ENCODE results near the gene GFER.
"Not testable (repeated sequence)": the region's sequence is repeated elsewhere in the genome, so short reads cannot be mapped to it uniquely, and the experiment has no call there.

Gene GFER

DNA sequence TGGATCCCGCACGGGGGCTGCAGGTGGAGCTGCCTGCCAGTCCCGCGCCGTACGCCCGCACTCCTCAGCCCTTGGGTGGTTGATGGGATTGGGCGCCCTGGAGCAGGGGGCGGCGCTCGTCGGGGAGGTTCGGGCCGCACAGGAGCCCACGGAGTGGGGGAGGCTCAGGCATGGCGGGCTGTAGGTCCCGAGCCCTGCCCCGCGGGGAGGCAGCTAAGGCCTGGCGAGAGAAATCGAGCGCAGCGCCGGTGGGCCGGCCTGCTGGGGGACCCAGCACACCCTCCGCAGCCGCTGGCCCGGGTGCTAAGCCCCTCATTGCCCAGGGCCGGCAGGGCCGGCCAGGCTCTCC lies 25.9 kb upstream of the GFER start:
- DNase-seq = not testable (repeated sequence)

DNA sequence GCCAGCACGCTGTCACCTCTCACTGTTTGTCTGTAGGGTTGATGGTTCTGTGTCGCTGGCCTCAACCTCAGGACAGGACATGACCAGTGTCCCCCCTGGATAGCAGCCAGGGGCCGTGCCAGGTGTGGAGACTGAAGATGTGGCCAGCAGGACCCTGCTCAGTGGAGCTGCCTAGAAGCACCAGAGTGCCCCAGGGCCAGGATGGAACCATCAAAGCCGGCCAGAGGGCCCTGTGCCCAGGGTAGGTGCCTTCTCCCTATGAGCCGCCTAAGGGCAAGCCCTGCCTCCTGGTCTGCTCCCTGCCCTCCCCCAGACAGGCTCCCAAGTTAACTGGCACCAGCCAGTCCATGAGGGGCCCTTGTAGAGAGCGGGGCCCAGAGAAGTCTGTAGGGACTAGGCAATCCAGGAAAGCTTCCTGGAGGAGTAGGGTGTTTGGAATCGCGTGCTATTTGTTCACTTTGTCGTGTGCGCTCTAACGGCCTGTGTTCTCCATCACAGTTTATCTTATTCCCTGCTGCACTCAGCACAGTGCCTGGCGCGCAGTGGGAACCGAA lies 25.2 kb upstream of the GFER start:
- no peak for DNase-seq

DNA sequence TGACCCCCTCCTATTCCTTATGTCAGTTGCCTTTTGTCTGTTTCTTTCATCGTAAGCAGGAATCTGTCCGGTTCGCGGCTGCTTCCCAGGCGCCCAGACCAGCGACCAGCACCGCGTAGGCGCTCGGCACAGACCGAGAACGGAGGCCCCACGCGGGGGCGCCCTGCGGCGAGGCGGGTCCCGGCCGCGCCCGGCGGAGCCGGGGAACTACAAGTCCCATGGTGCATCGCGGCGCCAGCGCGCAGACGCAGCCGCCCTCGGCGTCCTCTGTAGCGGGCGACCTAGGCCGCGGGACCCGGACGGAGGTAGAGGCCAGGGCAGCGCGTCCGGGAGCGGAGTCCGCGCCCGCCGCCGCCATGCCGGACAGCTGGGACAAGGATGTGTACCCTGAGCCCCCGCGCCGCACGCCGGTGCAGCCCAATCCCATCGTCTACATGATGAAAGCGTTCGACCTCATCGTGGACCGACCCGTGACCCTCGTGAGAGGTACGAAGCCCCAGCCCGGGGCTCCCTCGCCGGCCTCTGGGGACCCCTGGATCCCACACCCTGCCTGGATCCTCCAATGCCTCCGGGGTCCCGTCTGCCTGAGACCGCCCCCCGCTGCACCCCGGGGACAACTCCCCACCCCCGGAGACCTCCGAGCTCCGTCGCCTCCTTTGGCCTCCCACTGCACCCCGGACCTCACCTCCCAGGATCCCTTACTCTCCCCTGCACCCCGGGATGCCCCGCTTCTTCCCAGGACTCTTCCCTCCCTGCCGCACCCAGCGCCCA lies 24.5 kb upstream of the GFER start, which contains the start of gene NDUFB10:
TSS of gene NDUFB10 (plus strand) at position 270 of the 771 bp plus-strand sequence. CDS start at position 357, 87 bp downstream.
- peak; percentile 87 to 95 for DNase-seq

DNA sequence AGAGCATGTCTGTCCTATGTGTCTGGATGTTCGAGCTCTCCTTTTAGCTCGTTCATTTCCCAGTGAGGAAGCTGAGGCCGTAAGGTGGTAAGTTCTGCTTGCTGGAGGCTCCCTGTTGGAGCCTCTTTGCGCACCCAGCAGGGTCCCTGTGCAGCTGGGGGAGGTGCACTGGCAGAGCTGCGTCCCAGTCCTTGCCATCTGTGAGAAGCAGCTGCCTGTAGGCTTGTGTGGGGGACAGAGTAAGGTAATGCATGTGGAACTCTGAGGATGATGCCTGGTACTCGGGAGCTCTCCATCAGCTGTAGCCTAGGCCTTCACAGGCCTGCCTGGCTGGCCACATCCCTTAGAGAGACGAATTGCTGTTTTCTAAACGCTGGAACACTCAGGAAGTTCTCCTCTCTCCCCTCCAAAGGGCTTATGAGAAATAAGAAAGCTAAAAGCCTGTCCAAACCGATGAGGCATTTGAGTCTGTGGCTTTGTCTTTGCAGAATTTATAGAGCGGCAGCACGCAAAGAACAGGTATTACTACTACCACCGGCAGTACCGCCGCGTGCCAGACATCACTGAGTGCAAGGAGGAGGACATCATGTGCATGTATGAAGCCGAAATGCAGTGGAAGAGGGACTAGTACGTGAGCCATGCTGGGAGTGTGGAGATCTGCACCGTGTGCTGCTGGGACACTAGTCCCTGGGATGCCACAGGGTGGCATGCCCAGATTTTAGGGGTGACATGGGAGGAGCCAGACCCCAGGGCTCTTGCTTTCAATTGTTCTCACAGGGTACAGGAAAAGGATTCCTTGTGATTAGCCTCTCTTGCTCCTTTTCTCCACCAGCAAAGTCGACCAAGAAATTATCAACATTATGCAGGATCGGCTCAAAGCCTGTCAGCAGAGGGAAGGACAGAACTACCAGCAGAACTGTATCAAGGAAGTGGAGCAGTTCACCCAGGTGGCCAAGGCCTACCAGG lies 23.0 kb upstream of the GFER start:
- peak; percentile 30 to 50 for DNase-seq

DNA sequence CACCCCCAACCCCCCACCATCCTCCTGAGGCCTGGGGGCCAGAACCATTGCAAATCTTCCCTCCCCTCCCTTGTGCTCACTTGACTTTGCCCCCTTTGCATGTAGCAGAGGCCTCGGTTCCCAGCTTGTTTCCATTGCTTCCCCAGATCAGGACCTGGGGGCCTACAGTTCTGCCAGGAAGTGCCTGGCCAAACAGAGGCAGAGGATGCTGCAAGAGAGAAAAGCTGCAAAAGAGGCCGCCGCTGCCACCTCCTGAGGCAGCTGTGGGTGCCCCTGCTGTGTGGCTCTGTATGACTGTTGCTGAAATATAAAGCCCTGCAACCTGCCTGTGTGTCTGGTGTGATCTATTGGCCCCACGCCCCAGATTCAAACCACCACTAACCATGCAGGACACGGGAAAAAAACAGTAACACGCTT lies 22.3 kb upstream of the GFER start:
- DNase-seq = no peak

DNA sequence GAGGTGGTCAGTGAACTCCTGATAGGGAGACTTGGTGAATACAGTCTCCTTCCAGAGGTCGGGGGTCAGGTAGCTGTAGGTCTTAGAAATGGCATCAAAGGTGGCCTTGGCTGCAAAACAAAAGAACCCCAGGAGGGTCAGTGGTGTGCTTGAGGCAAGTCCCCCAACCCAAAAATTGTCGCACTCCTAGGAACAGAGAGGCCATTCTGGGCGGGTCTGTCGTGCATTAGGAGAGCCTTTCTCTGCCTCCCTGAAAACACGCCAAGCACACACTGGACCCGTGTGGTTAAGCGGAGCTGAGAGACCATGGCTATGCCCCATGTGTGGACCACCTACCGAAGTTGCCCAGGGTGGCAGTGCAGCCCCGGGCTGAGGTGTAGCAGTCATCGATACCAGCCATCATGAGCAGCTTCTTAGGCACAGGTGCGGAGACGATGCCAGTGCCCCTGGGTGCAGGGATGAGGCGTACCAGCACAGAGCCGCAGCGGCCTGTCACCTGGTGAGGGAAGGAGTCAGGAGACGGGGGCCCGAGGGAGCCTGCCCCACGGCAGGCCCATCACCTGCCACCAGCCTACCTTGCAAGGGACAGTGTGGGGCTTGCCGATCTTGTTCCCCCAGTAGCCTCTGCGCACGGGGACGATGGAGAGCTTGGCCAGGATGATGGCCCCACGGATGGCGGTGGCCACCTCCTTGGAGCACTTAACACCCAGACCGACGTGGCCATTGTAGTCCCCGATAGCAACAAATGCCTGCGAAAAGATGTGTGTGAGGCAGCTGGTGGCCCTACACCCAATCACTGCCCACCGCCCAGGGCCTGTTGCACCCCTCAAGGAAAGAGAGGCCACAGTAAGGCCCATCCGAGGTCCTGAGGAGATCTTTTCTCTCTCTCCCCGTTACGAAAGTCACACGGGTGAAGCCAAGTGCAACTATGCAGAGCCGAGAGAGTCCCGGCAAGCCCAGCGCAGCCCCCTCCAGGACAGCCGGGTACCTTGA lies 21.5 kb upstream of the GFER start:
- DNase-seq = not testable (repeated sequence)

DNA sequence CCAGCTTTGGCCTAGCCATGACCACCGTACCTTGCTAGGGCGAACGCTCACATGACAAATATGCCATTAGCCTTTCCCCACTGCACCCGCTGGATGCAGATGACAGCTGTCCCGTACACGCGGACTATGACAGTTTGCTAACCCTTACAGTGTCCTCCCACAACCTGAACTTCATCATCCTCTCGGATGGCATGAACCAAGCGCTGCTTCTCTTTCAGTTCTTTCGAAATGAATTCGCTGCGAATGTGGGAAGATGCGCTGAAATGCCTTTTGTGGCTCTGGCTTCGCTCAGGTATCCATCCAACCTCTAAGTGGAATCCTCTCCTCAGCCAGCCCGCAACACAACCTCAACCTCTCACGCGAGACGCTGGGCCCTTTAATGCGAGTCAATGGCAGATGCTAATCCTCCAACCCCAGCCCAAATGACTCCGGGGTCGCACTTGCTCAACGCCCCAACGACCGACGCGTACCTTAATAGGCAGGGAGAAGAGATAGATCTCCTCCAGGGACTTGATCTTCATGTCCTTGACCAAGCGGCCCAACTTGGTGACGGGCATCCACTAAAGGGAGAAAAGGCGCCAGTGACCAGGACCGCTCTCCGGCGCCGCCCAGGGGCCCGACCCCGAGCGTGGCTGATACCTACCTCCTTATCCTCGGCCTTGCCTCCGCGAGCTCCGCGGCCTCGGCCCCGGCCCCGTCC lies 20.0 kb upstream of the GFER start:
- DNase-seq = peak; percentile 33 to 45

DNA sequence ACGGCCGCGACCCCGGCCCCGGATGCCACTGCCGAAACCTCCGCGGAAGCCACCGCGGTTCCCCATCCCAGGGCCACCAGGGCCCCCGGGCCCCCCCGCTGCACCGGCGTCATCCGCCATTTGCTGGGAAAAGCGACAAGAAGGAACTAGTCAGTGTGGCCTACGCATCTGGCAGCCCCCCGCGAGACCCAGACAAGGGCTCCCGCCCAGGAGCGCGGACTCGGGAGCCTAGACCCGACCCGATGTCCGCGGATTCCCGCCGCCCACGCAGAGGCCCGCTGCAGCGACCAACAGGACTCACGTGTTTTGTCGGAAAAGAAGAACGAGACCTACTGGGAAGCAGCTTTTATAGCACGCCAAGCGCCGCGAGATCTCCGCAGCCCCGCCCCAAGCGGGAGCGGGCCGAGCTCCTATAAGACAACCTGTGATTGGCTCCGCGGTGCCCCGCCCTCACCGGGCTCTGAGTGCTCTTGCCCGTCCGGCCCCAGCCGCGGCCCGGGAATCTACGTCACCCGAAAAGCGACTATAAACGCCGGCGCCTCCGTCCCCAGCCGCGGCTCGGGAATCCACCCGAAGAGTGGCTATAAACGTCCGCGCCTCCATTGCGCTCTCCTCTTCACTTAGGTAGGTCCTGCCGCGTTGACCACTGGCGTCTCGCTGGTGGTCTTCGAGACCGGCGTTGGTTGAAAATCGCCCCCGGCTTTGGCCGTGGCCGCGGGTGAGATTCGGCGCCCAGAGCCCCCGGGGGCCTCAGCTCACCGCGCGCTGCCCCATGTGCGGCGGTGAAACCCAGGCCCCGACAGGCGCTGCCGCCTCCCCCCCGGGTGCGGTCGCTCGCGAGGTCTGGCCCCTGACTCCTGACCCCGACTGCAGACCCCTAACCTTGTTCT lies 19.2 kb upstream of the GFER start, which contains the start of gene RPS2:
TSS of gene RPS2 (minus strand) at position 321 of the 890 bp plus-strand sequence. CDS start at position 120, 201 bp downstream.
- peak; percentile 96 to 97 for DNase-seq

DNA sequence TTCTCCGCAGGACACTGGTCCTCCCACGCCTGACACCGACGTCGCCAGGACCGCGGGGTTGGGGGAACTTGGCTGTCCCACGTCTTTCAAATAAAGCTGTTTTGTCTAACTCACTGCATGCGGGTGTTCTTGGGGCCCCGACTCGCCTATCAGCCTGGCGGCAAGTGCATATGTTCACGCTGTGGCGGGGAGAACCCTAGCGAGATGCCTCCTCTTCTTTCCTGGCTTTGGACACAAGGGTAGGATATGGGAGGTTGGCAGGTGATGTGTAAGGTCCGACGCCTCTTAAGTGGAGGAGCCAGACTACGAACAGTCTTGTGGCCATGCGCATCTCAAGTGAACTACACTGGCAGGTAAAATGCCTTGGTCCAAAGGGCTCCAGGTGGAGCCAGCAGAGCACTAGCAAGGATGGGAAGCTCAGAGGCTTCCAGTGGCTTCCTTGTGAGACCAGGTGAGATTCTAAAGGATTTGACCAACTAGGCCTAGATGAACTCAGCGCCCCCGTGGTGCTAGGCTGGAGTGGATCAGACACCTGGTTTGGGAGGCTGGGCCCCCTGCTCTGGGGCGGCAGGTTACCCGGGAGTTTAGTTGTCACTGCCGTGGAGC lies 18.5 kb upstream of the GFER start:
- DNase-seq = no peak

DNA sequence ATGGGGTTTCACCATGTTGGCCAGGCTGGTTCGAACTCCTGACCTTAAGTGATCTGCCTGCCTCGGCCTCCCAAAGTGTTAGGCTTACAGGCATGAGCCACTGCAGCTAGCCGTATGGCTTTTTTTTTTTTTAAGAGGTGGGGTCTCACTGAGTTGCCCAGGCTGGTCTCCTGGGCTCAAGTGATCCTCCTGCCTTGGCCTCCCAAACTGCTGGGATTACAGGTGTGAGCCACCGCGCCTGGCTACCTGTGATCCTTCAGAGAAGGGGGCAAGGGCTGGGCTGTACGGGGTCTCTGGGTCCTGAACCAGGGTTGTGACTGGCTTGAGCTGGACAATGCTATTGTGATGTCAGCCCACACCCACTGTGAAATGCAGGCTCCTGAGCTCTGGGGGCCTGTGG lies 17.5 kb upstream of the GFER start, which contains the start of gene RNF151:
TSS of gene RNF151 (plus strand) at position 397 of the 400 bp plus-strand sequence. CDS start 26 bp downstream, outside the sequence.
- no peak for DNase-seq

DNA sequence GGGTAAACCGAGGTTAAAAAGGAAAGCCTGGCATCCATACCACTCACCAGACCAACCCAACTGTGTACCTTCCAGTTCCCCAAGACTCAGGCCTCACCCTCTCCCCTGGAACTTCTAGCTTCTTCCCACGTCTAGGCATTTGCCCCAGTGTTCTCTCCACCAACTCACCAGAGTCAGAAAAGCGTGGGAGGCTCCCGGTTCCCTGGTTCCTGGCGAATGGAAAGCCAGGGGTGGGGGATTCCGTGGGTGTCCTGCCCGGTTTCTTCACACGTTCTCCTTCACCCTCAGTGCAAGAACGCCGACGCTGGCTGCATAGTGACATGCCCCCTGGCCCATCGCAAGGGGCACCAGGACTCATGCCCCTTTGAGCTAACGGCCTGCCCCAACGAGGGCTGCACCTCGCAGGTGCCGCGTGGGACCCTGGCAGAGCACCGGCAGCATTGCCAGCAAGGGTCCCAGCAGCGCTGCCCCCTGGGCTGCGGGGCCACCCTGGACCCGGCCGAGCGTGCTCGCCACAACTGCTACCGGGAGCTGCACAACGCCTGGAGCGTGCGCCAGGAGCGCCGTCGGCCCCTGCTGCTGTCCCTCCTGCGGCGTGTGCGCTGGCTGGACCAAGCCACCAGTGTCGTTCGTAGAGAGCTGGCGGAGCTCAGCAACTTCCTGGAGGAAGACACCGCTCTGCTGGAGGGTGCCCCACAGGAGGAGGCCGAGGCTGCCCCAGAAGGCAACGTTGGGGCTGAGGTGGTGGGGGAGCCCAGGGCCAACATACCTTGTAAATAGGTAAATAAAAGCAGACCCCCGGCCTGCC lies 15.6 kb upstream of the GFER start:
- no peak for DNase-seq

DNA sequence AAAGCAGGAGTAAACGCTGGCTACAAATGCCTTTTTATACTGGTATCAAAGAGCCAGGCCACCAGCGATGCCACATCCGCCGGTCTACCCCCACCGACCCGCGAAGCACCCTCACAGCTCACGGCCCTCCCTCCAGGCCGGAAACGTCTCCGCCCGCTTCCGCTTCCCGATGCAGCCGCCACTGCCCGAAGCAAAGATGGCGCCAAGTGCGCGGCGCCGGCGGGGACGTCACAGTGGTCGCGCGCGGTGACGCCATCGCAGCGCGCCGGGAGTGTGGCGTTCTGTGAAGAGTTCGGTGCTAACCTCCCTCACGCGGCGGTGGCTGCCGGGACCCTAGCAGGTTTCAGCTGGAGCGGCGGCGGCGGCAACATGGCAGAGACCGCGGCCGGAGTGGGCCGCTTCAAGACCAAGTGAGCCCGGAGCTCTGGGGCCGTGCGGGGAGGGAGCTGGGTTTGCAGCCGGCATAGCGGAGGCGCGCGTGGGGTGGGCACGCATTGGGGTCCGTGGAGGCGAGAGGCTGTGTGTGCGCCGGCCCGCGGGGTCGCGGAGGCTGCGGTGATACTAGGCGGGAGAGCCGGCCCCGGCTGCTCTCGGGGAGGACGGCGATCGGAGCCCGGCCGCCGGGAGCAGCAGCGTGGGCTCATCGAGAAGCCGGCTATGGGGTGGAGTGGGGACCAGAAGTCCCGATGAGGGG lies 12.1 kb upstream of the GFER start, which contains the start of gene TBL3:
TSS of gene TBL3 (plus strand) at position 258 of the 694 bp plus-strand sequence. CDS start at position 370, 112 bp downstream.
- DNase-seq = peak; percentile 95

DNA sequence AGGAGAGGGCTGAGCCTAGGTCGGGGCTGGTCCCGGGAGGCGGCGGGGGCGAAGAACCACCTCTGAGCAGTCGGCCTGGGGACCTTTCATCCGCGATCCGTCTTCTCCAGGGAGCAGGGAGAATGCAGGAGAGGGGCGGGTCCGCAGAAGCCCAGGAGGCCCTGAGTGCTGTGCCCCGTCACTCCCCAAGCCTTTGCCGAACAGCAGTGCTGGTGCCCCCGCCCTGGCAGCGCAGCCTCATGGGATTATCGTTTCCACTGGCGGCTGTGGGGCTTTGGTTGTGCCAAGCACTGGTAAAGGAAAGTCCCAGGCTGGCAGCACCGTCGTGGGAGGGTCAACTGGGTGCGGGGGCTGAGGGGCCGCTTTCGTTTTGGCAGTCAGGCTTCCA lies 11.5 kb upstream of the GFER start:
- no peak for DNase-seq

DNA sequence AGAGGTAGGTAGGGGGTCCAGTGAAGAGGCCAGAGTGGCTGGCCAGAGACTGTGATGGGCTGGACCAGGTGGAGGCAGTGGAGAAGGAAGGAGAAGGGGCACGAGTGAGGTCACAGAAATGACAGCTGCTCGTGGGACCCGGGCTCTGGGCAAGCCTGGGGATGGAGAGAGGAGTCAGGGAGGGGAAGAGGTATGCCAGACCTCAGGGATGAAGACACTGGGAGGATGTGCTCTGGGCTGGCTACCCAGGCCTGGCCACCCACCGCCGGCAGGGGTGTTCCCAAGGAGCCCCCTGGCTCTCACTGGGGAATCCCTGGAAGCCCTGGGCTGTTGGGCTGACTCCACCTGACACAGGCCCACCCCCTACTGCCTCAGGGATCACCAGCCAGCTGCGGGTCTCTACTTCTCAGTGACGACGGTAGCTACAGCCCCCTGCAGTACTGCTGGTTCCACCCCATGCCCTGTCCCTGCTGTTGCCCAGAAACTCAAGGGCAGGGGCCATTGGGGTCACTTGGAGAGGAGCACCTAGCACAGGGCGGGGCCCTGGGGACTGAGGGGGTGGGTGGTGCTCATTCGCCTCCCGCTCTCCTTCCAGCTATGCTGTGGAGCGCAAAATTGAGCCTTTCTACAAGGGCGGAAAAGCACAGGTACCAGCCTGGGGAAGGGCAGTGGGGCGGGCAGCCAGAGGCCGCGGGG lies 10.4 kb upstream of the GFER start:
- no peak for DNase-seq

DNA sequence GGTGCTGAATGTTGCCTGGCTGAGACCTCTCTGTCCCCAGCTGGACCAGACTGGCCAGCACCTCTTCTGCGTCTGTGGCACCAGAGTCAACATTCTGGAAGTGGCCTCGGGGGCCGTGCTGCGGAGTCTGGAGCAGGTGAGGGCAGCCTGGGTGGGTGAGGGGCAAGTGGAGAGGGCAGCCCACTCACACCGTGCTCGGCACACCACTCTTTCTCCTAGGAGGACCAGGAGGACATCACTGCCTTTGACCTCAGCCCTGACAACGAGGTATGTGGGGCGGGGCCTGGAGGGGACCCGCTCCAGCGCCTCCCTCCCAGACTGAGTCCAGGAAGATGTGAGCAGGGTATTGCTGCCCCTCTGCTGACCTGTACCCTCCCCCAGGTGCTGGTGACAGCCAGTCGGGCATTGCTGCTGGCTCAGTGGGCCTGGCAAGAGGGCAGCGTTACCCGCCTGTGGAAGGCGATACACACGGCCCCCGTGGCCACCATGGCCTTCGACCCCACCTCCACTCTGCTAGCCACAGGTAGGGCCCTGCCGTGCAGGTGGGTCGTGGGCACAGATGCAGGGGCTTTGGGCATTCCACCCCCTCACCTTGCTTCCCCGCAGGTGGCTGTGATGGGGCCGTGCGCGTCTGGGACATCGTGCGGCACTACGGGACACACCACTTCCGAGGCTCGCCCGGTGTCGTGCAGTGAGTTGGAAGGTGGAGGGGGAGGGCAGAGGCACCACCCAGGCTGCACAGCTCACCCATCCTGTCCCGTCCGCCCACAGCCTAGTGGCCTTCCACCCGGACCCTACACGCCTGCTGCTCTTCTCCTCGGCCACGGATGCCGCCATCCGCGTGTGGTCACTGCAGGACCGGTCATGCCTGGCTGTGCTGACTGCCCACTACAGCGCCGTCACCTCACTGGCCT lies 9.6 kb upstream of the GFER start:
- no peak for DNase-seq

Measured in stimulated activated CD4-positive, alpha-beta T cell treated with anti-CD3 and anti-CD28 coated beads, Interleukin-4, amount 100 ng/mL, for 4 hours (primary cell).